Mucosa of stomach (tissue), 1 donor: ENCODE results near the gene HRAS.

Source experiments
- H3K27me3 ChIP-seq: one replicate; pipeline ENCODE4 v1.7.0; 2013; ENCODE audit warnings: mild to moderate bottlenecking, low read length; ENCODE audit not compliant: control insufficient read depth, insufficient read depth
- H3K36me3 ChIP-seq: one replicate; pipeline ENCODE4 v1.7.0; 2013; ENCODE audit warnings: low read length; ENCODE audit not compliant: control insufficient read depth, insufficient read depth
- H3K4me1 ChIP-seq: one replicate; pipeline ENCODE4 v1.7.0; 2013; ENCODE audit warnings: mild to moderate bottlenecking, low read length; ENCODE audit not compliant: control insufficient read depth, insufficient read depth
- H3K4me3 ChIP-seq: one replicate; pipeline ENCODE4 v1.7.0; 2013; ENCODE audit warnings: low read length
- H3K9ac ChIP-seq: one replicate; pipeline ENCODE4 v1.7.0; 2013; ENCODE audit warnings: mild to moderate bottlenecking, low read length, moderate library complexity
- H3K9me3 ChIP-seq: one replicate; pipeline ENCODE4 v1.7.0; 2013; ENCODE audit warnings: mild to moderate bottlenecking, low read length, moderate library complexity; ENCODE audit not compliant: control insufficient read depth
- donor health status: Pancreatic carcinoma.

HRAS gene

GRCh38 chr11:533586-534395, 1.6 kb downstream of the HRAS start:
- Histone ChIP-seq H3K36me3 (peaks cover 13% of the 10 kb centered on the region), H3K9ac (no peak overlapping the region), H3K9me3 (no peaks in the 10 kb centered on the region), H3K27me3 (peaks cover 6% of the 10 kb centered on the region), H3K4me3 (no peak overlapping the region), H3K4me1 (peaks cover 37% of the 10 kb centered on the region)

GRCh38 chr11:532986-533585, 2.3 kb downstream of the HRAS start:
- H3K9me3 ChIP-seq: no peaks in the 10 kb centered on the region
- peaks cover 33% of the 10 kb centered on the region for H3K4me1 ChIP-seq

GRCh38 chr11:532527-532985, 2.8 kb downstream of the HRAS start:
- no peak overlapping the region for H3K9ac ChIP-seq
- peaks cover 28% of the 10 kb centered on the region for H3K4me1 ChIP-seq
- H3K36me3 ChIP-seq: peaks cover 13% of the 10 kb centered on the region
- no peaks in the 10 kb centered on the region for H3K9me3 ChIP-seq
- peaks cover under 1% of the 10 kb centered on the region for H3K27me3 ChIP-seq
- H3K4me3 ChIP-seq: no peak overlapping the region

More at GRCh38 chr11:532986-533585, 2.3 kb downstream of the HRAS start:
- peaks cover 5% of the 10 kb centered on the region for H3K27me3 ChIP-seq
- no peak overlapping the region for H3K4me3 ChIP-seq
- peaks cover 13% of the 10 kb centered on the region for H3K36me3 ChIP-seq
- no peak overlapping the region for H3K9ac ChIP-seq

DNA sequence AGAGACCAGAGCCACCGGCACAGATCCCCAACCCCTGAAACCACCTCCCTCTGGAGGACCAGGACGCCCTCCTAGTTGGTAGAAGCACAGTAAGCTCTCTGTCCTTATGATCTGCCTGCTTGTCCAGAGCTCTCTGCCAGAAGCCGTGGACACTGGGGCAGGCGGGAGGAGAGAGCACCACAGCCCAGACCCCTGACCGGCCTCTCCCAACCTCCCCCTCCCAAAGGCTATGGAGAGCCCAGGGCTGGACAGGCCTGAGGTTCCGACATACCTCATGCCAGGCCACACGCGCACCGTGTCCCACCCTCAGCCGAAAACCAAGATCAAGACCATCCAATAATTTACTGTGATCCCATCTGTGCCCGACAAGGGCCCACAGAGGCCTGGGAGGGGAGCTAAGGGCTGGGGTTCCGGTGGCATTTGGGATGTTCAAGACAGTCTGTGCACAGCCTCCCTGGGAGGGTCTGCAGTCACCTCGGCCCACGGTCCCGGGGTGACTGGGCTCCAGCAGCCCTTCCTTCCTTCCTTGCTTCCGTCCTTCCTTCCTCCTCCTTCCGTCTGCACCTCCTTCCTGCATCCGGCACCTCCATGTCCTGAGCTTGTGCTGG, 3.4 kb downstream of the HRAS start:
- H3K27me3 ChIP-seq: no peaks in the 10 kb centered on the region

GRCh38 chr11:530960-531831, 4.2 kb downstream of the HRAS start:
- no peaks in the 10 kb centered on the region for H3K27me3 ChIP-seq
- H3K36me3 ChIP-seq: peaks cover 13% of the 10 kb centered on the region
- no peak overlapping the region for H3K9ac ChIP-seq
- H3K9me3 ChIP-seq: no peaks in the 10 kb centered on the region
- no peak overlapping the region for H3K4me3 ChIP-seq
- peaks cover 21% of the 10 kb centered on the region for H3K4me1 ChIP-seq

More for the DNA sequence above, 3.4 kb downstream of the HRAS start:
- peaks cover 23% of the 10 kb centered on the region for H3K4me1 ChIP-seq
- no peaks in the 10 kb centered on the region for H3K9me3 ChIP-seq
- H3K4me3 ChIP-seq: no peak overlapping the region
- no peak overlapping the region for H3K9ac ChIP-seq
- H3K36me3 ChIP-seq: peaks cover 13% of the 10 kb centered on the region

- no peaks in the 10 kb centered on the region for H3K27me3 ChIP-seq
- H3K36me3 ChIP-seq: peaks cover 13% of the 10 kb centered on the region
- H3K9me3 ChIP-seq: no peaks in the 10 kb centered on the region
- no peak overlapping the region for H3K4me3 ChIP-seq
- no peak overlapping the region for H3K9ac ChIP-seq
- H3K4me1 ChIP-seq: peaks cover 18% of the 10 kb centered on the region
Observed at GRCh38 chr11:529728-530411, 5.5 kb downstream of the HRAS start.

GRCh38 chr11:528815-529727, 6.3 kb downstream of the HRAS start:
- Histone ChIP-seq H3K9ac (no peak overlapping the region), H3K4me3 (no peak overlapping the region), H3K9me3 (no peaks in the 10 kb centered on the region), H3K27me3 (no peaks in the 10 kb centered on the region), H3K4me1 (peaks cover 12% of the 10 kb centered on the region), H3K36me3 (peaks cover 13% of the 10 kb centered on the region)

GRCh38 chr11:528166-528814, 7.1 kb downstream of the HRAS start:
- Histone ChIP-seq H3K9me3 (no peaks in the 10 kb centered on the region), H3K27me3 (no peaks in the 10 kb centered on the region), H3K36me3 (peaks cover 9% of the 10 kb centered on the region), H3K4me3 (no peak overlapping the region), H3K9ac (no peak overlapping the region), H3K4me1 (peaks cover 5% of the 10 kb centered on the region)

DNA sequence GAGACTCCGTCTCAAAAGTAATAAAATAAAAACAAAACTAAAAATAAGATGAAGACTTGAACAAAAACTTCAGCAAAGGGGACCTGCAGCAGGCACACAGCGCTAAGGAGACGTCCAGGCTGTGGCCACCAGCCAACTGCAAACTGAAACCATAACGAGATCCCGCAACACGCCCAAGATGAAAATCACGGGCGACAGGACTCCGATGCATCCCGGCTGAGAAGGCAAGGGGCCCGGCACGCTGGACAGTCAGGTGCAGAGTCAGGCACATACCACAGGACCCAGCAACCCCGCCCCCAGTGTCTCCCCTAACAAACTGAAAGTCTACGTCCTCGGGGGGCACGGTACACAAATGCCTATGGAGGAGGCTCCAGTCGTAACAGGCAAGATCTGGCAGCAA, 9.2 kb downstream of the HRAS start:
- Histone ChIP-seq H3K9me3 (no peaks in the 10 kb centered on the region), H3K4me3 (no peak overlapping the region), H3K36me3 (no peaks in the 10 kb centered on the region), H3K27me3 (peaks cover under 1% of the 10 kb centered on the region), H3K9ac (no peak overlapping the region), H3K4me1 (no peaks in the 10 kb centered on the region)

DNA sequence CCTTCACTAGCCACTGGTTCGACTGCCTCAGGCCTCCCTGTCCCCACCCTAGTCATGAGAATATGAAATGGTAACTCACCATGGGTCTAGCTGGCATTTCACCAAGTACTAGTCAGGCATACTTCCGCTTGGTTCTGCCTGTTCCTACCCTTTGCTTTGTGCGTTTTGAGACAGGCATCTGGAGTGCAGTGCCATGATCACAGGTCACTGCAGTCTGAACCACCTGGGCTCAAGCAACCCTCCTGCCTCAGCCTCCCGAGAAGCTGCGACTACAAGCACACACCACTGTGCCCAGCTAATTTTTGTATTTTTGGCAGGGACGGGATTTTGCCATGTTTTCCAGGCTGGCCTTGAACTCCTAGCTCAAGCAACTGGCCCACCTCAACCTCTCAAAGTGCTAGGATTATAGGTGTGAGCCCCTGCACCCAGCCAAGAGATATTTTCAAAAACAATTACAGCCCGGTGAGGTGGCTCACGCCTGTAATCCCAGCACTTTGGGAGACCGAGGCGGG, 14.1 kb downstream of the HRAS start:
- peaks cover 3% of the 10 kb centered on the region for H3K27me3 ChIP-seq
- no peak overlapping the region for H3K9ac ChIP-seq
- no peaks in the 10 kb centered on the region for H3K4me1 ChIP-seq
- H3K9me3 ChIP-seq: no peaks in the 10 kb centered on the region
- H3K36me3 ChIP-seq: no peaks in the 10 kb centered on the region
- H3K4me3 ChIP-seq: no peak overlapping the region
